Myocyte (in vitro differentiated cells): ENCODE data around the gene PPP1R7. TPM values are rescaled to one million over a fixed set of nuclear protein-coding genes. Genes with fewer than 3 reads are reported as not detected.
"Not testable (repeated sequence)": the region's sequence is repeated elsewhere in the genome, so short reads cannot be mapped to it uniquely, and the experiment has no call there.

ENCODE experiments used
- DNase-seq: peaks from one replicate; pipeline ENCODE4 v3.0.0-alpha.2; 2012; ENCODE audit warnings: low read depth
- polyA plus RNA-seq: library from polyadenylated mRNA; unstranded; fragments of >200 nt; gene quantifications from one replicate; pipeline ENCODE4 v1.2.1, GENCODE V29; 2012; ENCODE audit warnings: missing spikeins
- total RNA-seq: library from RNA; depleted of rRNA; stranded (reverse); fragments of >200 nt; gene quantifications from 2 replicates; pipeline ENCODE4 v1.2.3, GENCODE V29; 2014

The PPP1R7 gene
- 86.1 and 94.3 TPM in 2 replicates for total RNA-seq
- 113 TPM for polyA plus RNA-seq

GRCh38 chr2:241149925-241150659, at the start of gene PPP1R7:
Gene PPP1R7, plus strand, starts transcription at chr2:241150467. Its CDS starts 29 bp downstream, at chr2:241150496.
- DNase-seq = peak; percentile 95

GRCh38 chr2:241102239-241102803, 47.9 kb upstream of the PPP1R7 start, which contains the start of gene MTERF4:
Gene MTERF4, minus strand, starts transcription at chr2:241102287. Its CDS starts 14 bp downstream, at chr2:241102273.
- peak; percentile 91 for DNase-seq

- no peak for DNase-seq
Observed at GRCh38 chr2:241103176-241103595, 47.1 kb upstream of the PPP1R7 start.

GRCh38 chr2:241104611-241105010, 45.7 kb upstream of the PPP1R7 start:
- not testable (repeated sequence) for DNase-seq

GRCh38 chr2:241105641-241106040, 44.6 kb upstream of the PPP1R7 start:
- no peak for DNase-seq

- no peak for DNase-seq
Observed at GRCh38 chr2:241107031-241107783, 43.1 kb upstream of the PPP1R7 start.

- no peak for DNase-seq
Observed at GRCh38 chr2:241108271-241109209, 41.7 kb upstream of the PPP1R7 start.

GRCh38 chr2:241109210-241110088, 40.8 kb upstream of the PPP1R7 start:
- no peak for DNase-seq

- no peak for DNase-seq
Observed at GRCh38 chr2:241110089-241110606, 40.1 kb upstream of the PPP1R7 start.

GRCh38 chr2:241110607-241111439, 39.4 kb upstream of the PPP1R7 start:
- DNase-seq = no peak

- DNase-seq = no peak
Observed at GRCh38 chr2:241111440-241111805, 38.8 kb upstream of the PPP1R7 start.

- DNase-seq = no peak
Observed at GRCh38 chr2:241112046-241112445, 38.2 kb upstream of the PPP1R7 start.

GRCh38 chr2:241112592-241112991, 37.7 kb upstream of the PPP1R7 start:
- no peak for DNase-seq

- no peak for DNase-seq
Observed at GRCh38 chr2:241114836-241115235, 35.4 kb upstream of the PPP1R7 start.

GRCh38 chr2:241115361-241115760, 34.9 kb upstream of the PPP1R7 start:
- no peak for DNase-seq

GRCh38 chr2:241116606-241117560, 33.4 kb upstream of the PPP1R7 start:
- DNase-seq = no peak

GRCh38 chr2:241118737-241119505, 31.3 kb upstream of the PPP1R7 start:
- no peak for DNase-seq
